Erythroblast (primary cell): ENCODE data around the gene NPNT.

Source experiments
- DNase-seq, 2 experiments: peaks; one replicate each; lab custom pipeline; 2025; lab: John Stamatoyannopoulos, UW
- GATA1 ChIP-seq: IDR thresholded peaks from 2 replicates; pipeline ENCODE4 v1.6.1; 2011; ENCODE audit warnings: low read depth, mild to moderate bottlenecking, control low read depth, low read length, moderate library complexity
- POLR2A ChIP-seq: IDR thresholded peaks from 2 replicates; pipeline ENCODE4 v1.6.1; 2011; ENCODE audit warnings: mild to moderate bottlenecking, low read length

NPNT gene

DNA sequence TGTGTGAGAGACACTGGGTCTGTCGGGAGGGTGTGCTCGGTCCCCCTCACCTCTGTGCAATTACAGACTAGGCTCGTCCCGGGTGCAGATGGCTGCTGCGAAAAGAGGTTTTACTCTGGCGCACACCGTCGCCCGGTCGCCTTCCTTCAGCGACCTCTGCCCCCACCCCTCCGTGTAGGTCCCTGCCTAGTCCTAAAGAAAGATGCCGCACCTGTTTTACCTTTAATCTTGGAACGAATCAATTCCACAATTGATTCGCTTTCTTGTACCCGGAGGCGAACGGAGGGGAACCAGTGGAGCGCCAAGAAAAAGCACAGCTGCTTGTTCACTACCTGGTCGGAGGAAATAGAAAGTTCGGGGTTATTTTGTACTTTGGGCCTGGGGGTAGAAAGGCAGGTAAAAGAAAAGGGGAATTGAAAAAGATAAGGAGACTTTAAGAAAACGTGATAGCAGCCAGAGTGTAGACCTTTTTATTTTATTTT is 1.2 kb downstream of the NPNT start:
- TF ChIP-seq GATA1 (no peak), POLR2A (no peak)
- no peak for DNase-seq

DNA sequence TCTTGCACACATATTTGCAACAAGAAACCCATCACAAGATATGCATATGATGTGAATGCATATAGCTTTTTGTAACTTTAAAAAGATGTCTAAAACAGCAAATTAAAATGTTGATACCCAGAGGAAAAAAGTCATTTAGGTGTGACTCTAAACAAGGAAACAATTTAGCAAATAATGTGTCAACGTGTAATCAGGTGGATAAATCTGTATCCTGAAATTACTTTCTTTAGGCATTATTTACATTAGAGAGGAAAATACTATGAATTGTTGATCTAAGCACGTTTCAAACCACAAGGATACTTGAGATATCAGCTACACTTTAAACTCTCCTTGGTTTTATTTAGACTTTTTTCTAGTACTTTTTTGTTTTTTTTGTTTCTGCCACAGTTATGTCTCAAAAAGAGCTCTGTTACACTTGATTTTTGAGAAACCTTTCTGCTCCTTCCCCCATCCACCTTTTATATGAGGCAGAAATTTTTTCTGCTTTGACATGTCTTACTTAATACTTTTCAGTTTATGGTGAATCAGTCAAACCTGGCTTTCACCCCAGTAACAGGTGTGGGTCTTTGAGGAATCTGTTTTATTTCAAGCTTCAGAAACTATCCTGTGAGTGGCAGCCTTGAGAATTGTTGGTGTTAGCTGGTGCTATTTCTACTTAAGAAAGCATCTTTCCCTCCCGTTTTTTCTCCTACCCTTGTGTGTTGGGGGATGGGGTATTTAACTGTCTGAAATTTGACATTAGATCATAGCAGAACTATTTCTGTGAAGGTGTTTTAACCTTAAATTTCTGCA is 1.9 kb downstream of the NPNT start:
- TF ChIP-seq POLR2A: no peak
- TF ChIP-seq GATA1: no peak
- DNase-seq: no peak

DNA sequence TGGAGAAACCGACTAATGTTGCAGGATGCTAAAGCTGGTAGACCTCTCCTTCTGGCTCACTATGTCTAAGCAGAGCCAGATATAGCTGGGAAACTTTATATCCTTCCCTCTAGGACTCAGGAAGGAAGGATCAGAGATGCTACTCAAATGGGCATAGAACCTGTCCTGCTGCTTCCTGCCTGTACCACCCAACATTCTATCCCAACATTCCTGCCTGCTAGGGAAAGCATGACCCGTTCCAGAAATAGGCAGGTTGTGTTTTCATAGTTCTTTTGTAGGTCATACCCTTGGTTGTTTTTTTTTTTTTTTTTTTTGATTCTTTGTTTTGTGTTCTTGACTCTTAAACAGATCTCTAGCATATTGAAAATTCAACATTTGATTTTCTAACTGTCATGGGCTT is 5.3 kb downstream of the NPNT start:
- no peak for TF ChIP-seq POLR2A
- TF ChIP-seq GATA1: no peak
- no peak for DNase-seq

DNA sequence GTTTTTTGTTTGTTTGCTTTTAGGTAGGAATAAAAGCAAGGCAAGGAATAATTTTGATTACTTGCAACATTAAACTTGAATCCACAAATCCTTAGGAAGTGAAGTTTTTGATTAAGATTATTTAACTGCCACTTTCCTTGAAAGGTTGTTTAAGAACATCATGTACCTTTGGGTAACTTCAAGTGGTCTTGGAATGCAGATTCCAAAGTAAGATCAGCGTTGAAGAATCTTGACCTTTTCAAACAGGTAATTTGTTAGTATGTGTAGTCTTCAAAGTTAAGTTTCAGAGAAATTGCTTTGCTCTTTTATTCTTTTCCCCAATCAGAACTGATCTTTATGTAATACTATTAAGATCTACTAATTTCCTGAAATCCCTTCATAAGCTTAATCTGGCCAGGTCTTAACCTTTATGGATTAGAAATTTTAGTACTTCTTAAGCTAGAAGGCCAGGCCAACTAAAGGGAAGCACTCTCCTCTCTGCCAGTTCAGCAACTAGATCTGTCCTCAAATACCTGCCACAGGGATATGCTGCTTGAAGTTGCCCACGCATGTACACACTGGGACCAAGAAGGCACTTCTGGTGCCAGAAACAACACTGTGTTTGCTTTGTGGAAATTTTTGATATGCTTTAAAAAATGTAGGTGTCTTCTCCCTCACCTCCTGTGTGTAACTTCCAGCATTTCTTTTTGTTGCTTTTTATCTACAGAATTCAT is 7.4 kb downstream of the NPNT start:
- no peak for DNase-seq
- TF ChIP-seq GATA1: no peak
- TF ChIP-seq POLR2A: no peak

- no peak for TF ChIP-seq GATA1
- no peak for TF ChIP-seq POLR2A
- DNase-seq: no peak
Observed at GRCh38 chr4:105909787-105910281, 14.6 kb downstream of the NPNT start.

DNA sequence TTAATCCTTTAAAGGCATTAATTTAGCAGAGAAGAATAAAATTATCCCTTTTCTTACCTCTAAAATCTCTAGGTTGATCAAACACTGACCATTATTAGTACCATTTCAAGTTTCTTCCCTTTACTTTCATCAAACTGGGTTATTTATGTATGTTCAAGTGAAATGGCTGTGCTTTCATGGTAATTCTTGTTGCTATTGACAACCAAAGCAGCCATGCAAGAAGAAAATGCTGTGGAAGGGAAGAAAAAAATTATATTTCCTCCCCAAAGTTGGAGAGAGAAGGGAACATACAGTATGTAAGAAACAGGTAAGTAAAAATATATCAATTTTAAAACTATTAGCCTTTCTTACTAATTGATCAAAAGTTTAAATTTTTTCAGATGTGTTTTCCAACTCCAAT is 16.2 kb downstream of the NPNT start:
- TF ChIP-seq POLR2A: no peak
- no peak for TF ChIP-seq GATA1
- DNase-seq: no peak

DNA sequence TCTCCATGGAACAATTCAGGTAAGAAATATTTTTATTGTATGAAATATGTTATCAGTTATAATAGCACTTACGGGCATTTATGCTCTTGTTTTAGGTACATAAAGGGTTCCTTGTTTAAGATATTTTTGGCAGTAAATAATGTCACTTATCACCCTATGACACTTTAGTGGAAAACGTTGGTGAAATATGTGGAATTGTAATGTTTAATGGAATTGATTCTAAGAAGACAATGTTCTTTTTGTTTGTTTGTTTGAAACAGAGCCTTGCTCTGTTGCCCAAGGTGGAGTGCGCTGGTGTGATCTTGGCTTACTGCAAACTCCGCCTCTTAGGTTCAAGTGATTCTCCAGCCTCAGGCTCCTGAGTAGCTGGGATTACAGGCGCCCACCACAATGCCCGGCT is 17.4 kb downstream of the NPNT start:
- DNase-seq: no peak
- TF ChIP-seq GATA1 (no peak), POLR2A (no peak)

GRCh38 chr4:105917171-105917685 is 22.0 kb downstream of the NPNT start:
- TF ChIP-seq POLR2A: no peak
- no peak for TF ChIP-seq GATA1
- DNase-seq: no peak

- no peak for DNase-seq
- TF ChIP-seq GATA1 (no peak), POLR2A (no peak)
Observed at GRCh38 chr4:105921301-105921700, 26.0 kb downstream of the NPNT start.

DNA sequence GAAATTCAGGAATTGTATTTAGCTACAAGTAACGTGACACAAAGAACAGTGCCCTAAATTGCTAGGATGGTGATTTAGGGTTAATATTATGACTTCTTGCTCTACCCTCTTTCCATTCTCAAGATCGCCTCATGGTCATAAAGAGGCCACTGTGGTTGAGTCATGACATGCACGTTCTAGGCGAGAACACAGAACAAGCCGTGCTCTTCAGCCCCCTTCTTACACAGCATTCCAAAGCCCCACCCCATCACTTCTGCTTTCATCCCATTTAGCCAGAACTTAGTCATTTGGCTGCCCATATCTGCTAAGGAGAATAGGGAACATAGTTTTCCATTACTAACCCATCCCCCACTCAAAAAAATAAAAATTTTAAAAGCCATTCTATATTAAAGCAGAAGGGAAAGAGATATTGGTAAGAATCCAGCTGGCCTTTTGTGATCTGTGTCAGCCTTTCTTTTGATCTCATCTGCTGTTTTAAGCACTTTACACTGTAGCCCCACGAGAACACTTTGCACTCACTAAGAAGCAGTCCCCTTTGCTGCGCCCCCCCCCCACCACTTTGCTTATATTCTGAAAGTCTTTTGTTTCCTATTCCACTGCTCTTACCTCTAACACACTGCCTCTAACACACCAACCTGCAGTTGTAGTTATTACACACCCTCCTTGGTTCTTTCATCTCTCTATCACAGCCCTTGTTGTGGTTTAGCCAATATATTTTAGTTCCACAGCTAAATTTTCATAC is 28.4 kb downstream of the NPNT start:
- no peak for TF ChIP-seq GATA1
- TF ChIP-seq POLR2A: no peak
- no peak for DNase-seq

DNA sequence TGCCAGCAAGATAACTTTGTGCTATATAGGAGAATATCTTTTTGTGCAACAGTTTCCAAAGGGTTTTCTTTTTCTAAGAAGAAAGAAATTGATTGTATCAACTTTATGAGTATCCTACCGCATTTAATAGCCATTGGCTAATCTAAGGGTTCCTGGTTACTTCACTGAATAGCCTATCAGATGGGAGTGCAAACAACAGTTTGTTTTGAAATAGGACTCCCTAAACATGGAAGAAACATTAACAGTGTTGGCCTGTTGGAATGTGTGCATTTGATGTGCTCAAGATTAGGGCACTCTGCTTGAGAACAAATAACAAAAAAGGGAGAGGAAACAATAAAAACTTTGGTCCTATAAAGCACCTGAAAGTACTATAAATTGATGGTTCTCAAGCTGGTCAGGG is 29.1 kb downstream of the NPNT start:
- no peak for TF ChIP-seq POLR2A
- no peak for TF ChIP-seq GATA1
- no peak for DNase-seq

GRCh38 chr4:105930698-105931097 is 35.4 kb downstream of the NPNT start:
- TF ChIP-seq GATA1: no peak
- no peak for TF ChIP-seq POLR2A
- DNase-seq: no peak

DNA sequence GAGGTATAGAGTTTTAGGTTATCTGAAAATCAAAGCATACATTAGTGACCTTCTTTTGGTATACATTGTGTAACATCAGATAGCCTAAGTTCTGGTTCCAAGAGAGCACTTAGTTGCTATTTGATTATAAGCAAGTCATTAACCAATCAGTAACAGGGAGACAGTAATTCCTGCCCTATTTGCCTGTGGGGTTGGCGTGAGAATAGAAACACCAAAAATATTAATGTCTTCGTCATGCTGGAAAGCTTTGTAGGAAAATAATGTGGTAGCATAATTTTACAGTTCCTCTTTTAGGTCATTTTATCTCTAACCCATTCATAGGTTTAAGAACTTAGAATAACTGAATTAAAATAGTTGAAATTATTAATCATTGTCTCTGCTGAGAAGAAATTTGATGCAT is 37.8 kb downstream of the NPNT start:
- TF ChIP-seq GATA1 (no peak), POLR2A (no peak)
- DNase-seq: no peak
